ENCODE results near the gene SLC16A14.
"Not testable (repeated sequence)": the region's sequence is repeated elsewhere in the genome, so short reads cannot be mapped to it uniquely, and the experiment has no call there.

The SLC16A14 gene, protein sequence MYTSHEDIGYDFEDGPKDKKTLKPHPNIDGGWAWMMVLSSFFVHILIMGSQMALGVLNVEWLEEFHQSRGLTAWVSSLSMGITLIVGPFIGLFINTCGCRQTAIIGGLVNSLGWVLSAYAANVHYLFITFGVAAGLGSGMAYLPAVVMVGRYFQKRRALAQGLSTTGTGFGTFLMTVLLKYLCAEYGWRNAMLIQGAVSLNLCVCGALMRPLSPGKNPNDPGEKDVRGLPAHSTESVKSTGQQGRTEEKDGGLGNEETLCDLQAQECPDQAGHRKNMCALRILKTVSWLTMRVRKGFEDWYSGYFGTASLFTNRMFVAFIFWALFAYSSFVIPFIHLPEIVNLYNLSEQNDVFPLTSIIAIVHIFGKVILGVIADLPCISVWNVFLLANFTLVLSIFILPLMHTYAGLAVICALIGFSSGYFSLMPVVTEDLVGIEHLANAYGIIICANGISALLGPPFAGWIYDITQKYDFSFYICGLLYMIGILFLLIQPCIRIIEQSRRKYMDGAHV

GRCh38 chr2:230068651-230069055, at the start of gene SLC16A14:
Gene SLC16A14, minus strand, starts transcription at chr2:230068924. Its CDS starts 9,572 bp downstream, at chr2:230059352.
- no peak for DNase-seq

DNA sequence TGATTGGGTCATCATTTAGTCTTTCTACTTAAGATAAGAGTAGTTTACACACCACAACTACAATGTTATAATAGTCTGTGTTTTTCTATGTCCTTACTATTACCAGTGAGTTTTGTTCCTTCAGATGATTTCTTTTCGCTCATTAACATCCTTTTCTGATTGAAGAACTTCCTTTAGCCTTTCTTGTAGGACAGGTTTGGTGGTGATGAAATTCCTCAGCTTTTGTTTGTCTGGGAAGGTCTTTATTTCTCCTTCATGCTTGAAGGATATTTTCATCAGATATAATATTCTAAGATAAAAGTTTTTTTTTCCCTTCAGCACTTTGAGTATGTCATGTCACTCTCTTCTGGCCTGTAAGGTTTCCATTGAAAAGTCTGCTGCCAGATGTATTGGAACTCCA, 38.0 kb upstream of the SLC16A14 start:
- DNase-seq = no peak

DNA sequence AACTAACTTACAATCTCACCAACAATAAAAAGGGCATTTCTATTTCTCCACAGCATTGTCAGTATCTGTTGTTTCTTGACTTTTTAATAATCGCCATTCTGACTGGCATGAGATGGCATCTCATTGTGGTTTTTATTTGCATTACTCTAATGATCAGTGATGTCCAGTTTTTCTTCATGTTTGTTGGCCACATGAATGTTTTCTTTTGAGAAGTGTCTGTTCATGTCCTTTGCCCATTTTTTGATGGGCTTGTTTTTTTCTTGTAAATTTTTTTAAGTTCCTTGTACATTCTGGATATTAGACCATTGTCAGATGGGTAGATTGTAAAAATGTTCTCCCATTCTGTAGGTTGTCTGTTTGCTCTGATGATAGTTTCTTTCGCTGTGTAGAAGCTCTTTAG, 33.2 kb upstream of the SLC16A14 start:
- DNase-seq = not testable (repeated sequence)

DNA sequence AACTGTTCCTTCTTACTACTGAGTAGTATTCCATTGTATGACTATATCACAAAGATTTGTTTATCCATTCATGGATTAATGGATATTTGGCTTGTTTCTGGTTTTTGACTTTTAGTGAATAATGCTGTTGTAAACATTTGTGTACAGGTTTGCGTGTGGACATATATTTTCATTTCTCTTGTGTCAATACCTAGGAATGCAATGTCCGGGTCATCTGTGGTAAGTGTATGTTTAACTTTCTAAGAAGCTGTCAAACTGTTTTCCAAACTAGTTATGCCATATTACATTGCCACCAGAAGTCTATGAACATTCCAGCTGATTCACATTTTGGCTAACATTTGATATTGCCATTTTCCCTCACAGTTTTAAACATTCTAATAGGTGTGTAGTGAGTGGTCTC, 29.1 kb upstream of the SLC16A14 start:
- no peak for DNase-seq

- no peak for DNase-seq
These were observed 28.7 kb upstream of the SLC16A14 start for GRCh38 chr2:230097424-230097823.

DNA sequence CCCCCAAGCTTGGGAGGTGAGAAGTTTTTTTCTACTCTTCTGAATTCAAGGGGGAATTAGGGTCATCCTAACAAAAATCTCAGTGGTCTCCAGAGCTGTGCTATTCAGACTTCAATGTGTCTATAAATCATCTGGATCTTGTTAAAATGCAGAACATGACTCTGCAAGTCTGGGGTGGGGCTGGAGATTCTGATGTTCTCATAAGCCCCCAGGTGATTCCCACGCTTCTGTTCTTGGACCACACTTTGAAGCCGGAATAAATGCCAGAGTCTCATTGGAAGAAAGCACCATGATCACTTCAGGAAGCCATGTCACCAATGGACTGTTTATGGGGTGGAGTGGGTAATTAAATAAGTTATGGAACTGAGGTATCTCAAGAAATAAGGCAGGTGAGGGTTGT, 22.2 kb upstream of the SLC16A14 start:
- DNase-seq = no peak

DNA sequence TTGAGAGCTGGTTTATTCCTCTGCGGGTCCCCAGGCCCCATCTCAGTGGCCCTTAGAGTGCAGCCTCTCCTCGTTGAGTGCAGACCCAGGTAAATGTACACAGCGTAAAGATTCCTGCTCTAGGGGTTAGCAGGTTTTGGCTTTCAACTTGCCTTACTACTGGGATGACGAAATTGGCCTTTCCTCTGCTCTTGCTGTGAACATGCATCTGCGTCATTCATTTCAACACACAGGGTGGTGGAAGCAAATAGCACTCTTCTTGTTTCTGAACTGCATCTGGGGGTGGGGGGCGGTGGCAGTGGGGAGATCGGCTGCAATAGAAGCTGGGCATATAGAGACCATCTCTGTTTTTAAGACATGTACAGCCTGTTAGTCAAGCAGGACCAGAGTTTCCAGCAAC, 16.5 kb upstream of the SLC16A14 start:
- no peak for DNase-seq

- no peak for DNase-seq
These were observed 9.3 kb upstream of the SLC16A14 start for GRCh38 chr2:230077851-230078547.

- DNase-seq = no peak
These were observed 8.1 kb upstream of the SLC16A14 start for GRCh38 chr2:230076819-230077218.

GRCh38 chr2:230075988-230076631, 7.4 kb upstream of the SLC16A14 start:
- DNase-seq = no peak

DNA sequence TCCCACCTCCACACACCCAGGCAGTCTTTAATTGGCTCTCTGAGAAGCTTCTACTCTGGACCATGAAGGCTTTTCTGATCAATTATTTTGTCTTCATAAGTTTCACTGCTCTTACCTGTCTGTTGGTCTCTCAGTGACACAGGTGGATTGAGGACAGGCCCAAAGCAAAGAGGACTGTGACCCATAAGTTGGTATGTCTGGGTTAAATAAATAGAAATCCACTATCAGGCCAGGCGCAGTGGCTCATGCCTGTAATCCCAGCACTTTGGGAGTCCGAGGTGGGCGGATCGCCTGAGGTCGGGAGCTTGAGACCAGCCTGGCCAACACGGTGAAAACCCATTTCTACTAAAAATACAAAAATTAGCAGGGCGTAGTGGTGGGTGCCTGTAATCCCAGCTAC, 2.7 kb upstream of the SLC16A14 start:
- no peak for DNase-seq

DNA sequence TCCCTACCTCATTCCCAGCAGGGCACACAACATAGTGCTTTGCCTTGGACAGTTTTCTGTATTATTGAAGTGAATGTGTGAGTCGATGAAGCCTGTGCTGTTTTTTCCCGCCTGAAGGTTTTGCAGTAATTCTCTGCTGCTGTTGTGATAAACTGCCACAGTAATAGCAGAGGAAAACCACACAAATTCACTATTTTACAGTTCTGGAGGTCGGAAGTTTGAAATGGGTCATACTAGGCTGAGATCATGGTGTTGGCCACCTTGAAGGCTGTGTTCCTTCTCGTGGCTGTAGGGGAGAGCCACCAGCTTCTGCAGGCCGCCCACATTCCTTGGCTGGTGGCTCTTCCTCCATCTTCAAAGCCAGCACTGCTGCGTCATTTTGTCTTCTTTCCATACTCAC, 678 bp upstream of the SLC16A14 start:
- DNase-seq = no peak

- DNase-seq = peak; percentile 22
These were observed 591 bp downstream of the SLC16A14 start for GRCh38 chr2:230068016-230068650.

DNA sequence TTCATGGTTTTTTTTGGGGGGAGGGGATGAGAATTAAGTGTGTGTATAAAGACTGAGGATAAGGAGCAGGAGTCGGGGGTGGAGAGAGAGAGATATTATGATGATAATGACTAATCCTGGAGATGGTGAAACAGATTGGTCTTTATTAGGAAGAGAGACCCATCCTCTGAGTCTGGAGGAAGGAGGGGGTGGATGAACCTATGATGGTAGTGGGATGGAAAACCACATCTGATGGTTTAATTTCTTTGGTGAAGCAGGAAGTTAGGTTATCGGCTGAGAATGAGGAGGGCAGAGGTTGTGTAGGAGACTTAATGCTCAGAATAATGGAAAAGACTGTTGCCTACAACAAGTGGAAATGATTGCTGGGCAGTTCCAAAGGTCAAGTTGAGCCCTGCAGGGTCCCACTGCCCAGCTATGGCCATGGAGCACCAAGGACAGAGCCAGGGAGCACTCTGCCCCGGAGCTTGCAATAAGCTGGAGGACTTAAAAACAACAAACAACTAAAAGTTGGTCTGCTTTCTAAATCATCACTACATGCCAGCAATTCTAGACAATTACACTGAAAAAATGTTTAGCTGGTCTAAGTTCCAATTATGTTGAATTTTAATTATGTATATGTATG, 7.9 kb downstream of the SLC16A14 start:
- no peak for DNase-seq

DNA sequence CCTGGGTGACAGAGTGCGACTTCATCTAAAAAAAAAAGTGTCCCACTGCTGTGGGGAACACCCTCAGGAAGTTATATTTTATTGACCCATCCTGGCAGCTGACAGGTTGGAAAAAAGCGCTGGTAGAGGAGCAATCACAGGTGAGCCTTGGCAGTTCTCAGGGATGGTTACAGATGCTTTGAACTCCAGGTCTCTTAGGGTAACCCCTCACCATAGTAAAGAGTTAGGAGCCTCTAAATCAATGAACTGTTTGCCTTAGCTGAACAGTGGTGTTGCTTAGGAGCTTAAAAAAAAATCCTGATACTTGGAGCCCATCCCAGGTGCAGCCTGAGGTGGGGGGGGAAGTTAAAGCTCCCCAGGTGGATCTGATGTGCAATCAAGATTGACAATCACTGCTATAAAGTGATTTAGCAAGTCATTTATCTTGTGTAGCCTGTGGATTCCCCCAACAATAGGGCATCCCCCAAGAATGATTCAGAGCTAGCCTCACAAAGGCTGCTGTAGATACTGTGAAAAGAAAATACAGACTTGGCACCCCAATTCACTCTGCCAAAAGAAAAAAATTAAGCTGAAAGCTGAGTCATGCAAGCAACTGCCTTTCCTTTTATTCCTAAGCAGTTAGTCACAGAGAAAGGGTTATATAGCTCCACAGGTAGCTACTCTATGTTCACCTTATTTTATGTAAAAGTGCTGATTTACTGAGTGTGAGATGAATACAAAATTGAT, 14.8 kb downstream of the SLC16A14 start:
- no peak for DNase-seq

DNA sequence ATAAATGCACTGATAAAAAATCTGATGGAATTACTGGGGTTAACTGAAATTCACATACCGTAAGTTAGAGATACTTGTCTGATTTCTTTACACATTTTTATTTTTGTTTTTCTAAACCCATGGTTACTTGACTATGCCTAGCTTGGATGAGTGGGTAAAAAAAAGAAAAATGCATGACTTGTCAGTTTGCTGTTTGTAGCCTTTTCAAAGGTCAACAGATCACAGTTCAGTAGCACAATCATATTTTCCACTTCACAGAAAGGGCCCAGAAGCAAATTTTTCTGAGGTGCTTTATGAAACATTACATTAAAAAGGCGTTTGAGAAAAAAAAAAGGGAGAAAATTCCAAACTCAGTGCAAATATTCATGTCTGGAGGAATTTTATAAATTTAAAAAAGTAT, 16.4 kb downstream of the SLC16A14 start:
- no peak for DNase-seq

DNA sequence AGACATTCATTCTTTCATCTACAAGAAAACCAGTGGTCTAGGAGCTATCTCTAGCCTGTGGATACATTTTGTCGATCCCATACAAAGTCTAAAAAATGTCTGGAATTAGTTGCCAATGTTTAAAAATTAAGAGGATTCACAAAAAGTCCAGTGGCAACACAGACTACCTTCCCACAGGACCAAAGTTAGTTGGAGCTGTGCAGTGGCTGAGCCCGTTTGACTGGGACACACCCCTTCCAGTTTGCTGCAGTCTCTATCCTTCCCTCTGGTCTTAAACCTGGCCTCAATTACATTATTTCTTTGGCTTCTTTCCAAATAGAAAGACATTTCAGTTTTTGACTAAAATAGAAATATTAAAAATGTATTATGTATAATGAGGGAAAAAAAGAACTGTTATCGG, 18.6 kb downstream of the SLC16A14 start:
- DNase-seq = no peak

DNA sequence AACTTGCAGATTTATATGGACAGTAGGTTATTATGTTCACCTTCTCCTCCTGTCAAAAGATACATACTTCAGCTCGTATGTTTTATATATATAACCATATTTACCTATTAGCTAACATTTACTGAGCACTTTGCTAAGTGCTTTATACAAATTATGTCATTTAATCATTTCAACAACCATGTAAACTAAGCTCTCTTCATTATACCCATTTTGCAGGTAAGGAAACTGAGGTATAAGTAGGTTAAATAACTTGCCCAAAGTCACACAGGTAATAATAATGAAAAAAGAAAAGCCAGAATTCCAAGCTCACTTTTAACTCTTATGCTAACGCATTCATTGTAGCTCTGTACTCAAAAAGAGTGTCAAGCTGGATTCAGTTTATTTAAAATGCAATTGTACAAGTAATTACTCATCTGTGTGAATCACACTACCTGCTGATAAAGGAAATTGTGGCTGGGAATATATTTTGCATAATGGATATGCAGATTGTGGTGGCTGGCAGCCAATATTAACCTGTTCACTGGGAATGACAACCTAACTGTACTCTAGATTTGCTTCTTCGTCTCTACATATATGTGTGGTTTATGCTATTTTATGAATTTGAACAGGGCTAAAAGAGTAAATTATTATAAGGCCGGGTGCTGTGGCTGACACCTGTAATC, 20.6 kb downstream of the SLC16A14 start:
- DNase-seq = no peak

DNA sequence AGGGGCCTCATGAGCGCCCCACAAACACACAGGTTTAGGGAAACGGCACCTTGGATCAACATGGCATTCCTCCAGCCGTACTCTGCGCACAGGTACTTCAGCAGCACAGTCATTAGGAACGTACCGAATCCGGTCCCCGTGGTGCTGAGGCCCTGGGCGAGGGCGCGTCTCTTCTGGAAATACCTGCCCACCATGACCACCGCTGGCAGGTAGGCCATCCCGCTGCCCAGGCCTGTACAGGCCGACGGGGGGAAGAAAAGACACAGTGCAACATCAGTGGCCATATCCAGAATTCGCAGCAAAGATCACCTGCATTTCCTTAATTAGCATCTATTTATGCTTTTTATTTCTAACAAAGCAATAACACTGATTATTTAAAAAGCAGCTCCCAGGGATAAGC, 22.2 kb downstream of the SLC16A14 start:
- no peak for DNase-seq

- no peak for DNase-seq
These were observed 25.3 kb downstream of the SLC16A14 start for GRCh38 chr2:230043461-230043860.

GRCh38 chr2:230043025-230043424, 25.7 kb downstream of the SLC16A14 start:
- DNase-seq = no peak
